Measurements from ENCODE around the gene CDKN2AIPNL. TPM values are rescaled to one million over a fixed set of nuclear protein-coding genes. Genes with fewer than 3 reads are reported as not detected.

The CDKN2AIPNL gene
- total RNA-seq, 1 experiment from 2014 or later: 38.2 TPM

GRCh38 chr5:134430001-134430569 lies 18.4 kb upstream of the CDKN2AIPNL start:
- DNase-seq (no peak), ATAC-seq (no peak)
- no peak overlapping the region for H3K4me2 ChIP-seq (ENCODE audit: low read length)
- H2AFZ ChIP-seq (ENCODE audit: low read length): no peak overlapping the region
- no peaks in the 10 kb centered on the region for H3K9me3 ChIP-seq (ENCODE audit: low read length)
- no peaks in the 10 kb centered on the region for H3F3A ChIP-seq (ENCODE audit: low read length, unreplicated experiment)
- no peaks in the 10 kb centered on the region for H3K9me2 ChIP-seq (replicated peaks; ENCODE audit: low read length)
- H3K27me3 ChIP-seq (ENCODE audit: low read length): no peaks in the 10 kb centered on the region
- H3K9ac ChIP-seq (ENCODE audit: low read length): no peak overlapping the region
- H3K4me1 ChIP-seq (ENCODE audit: insufficient read depth, low read length): peaks cover 2% of the 10 kb centered on the region
- H3K79me2 ChIP-seq (ENCODE audit: low read length): no peaks in the 10 kb centered on the region
- H3K4me3 ChIP-seq (ENCODE audit: low read length): no peak overlapping the region
- H3K27ac ChIP-seq (ENCODE audit: low read length): no peak overlapping the region
- TF ChIP-seq EZH2 (IDR thresholded peaks at IDR 0.05; ENCODE audit: low read length, unreplicated experiment) (no peak), CTCF (conservative IDR thresholded peaks at IDR 0.05; ENCODE audit: low read depth, low read length) (no peak), EZH2phosphoT487 (IDR thresholded peaks at IDR 0.05; ENCODE audit: borderline replicate concordance, low read length) (no peak)
- ChIA-PET POLR2A (ENCODE audit: unreplicated experiment) (no interaction called here), CTCF (no interaction called here)
- H3K36me3 ChIP-seq (ENCODE audit: low read depth, low read length): no peaks in the 10 kb centered on the region
- no peaks in the 10 kb centered on the region for H4K20me1 ChIP-seq (ENCODE audit: low read length)
- intact Hi-C loops (cut with micrococcal nuclease): no loop called here
- no TSS peak for BruUV-seq (replicated peaks)

GRCh38 chr5:134427540-134428041 lies 15.9 kb upstream of the CDKN2AIPNL start:
- Histone ChIP-seq H3K36me3 (ENCODE audit: low read depth, low read length) (no peaks in the 10 kb centered on the region), H3K4me1 (ENCODE audit: insufficient read depth, low read length) (no peaks in the 10 kb centered on the region), H3K4me3 (ENCODE audit: low read length) (no peak overlapping the region), H2AFZ (ENCODE audit: low read length) (no peak overlapping the region), H3K27me3 (ENCODE audit: low read length) (no peaks in the 10 kb centered on the region), H3K9me2 (replicated peaks; ENCODE audit: low read length) (no peaks in the 10 kb centered on the region), H3F3A (ENCODE audit: low read length, unreplicated experiment) (no peaks in the 10 kb centered on the region), H3K9ac (ENCODE audit: low read length) (no peak overlapping the region), H3K9me3 (ENCODE audit: low read length) (no peaks in the 10 kb centered on the region), H3K4me2 (ENCODE audit: low read length) (no peak overlapping the region), H4K20me1 (ENCODE audit: low read length) (no peaks in the 10 kb centered on the region), H3K27ac (ENCODE audit: low read length) (no peak overlapping the region), H3K79me2 (ENCODE audit: low read length) (no peaks in the 10 kb centered on the region)
- TF ChIP-seq CTCF (conservative IDR thresholded peaks at IDR 0.05; ENCODE audit: low read depth, low read length): no peak
- TF ChIP-seq EZH2phosphoT487 (IDR thresholded peaks at IDR 0.05; ENCODE audit: borderline replicate concordance, low read length): no peak
- no peak for TF ChIP-seq EZH2 (IDR thresholded peaks at IDR 0.05; ENCODE audit: low read length, unreplicated experiment)
- CTCF ChIA-PET: no interaction called here
- POLR2A ChIA-PET (ENCODE audit: unreplicated experiment): no interaction called here
- BruUV-seq (replicated peaks): no TSS peak
- intact Hi-C loops (cut with micrococcal nuclease): no loop called here
- DNase-seq: no peak
- no peak for ATAC-seq

GRCh38 chr5:134426361-134426760 lies 14.7 kb upstream of the CDKN2AIPNL start:
- Histone ChIP-seq H2AFZ (ENCODE audit: low read length) (no peak overlapping the region), H3K9me3 (ENCODE audit: low read length) (no peaks in the 10 kb centered on the region), H3K9me2 (replicated peaks; ENCODE audit: low read length) (no peaks in the 10 kb centered on the region), H3K9ac (ENCODE audit: low read length) (no peak overlapping the region), H3F3A (ENCODE audit: low read length, unreplicated experiment) (no peaks in the 10 kb centered on the region), H3K4me1 (ENCODE audit: insufficient read depth, low read length) (no peaks in the 10 kb centered on the region), H3K4me2 (ENCODE audit: low read length) (no peak overlapping the region), H3K27me3 (ENCODE audit: low read length) (no peaks in the 10 kb centered on the region), H4K20me1 (ENCODE audit: low read length) (no peaks in the 10 kb centered on the region), H3K4me3 (ENCODE audit: low read length) (no peak overlapping the region), H3K79me2 (ENCODE audit: low read length) (no peaks in the 10 kb centered on the region), H3K36me3 (ENCODE audit: low read depth, low read length) (no peaks in the 10 kb centered on the region), H3K27ac (ENCODE audit: low read length) (no peak overlapping the region)
- no TSS peak for BruUV-seq (replicated peaks)
- TF ChIP-seq EZH2 (IDR thresholded peaks at IDR 0.05; ENCODE audit: low read length, unreplicated experiment): no peak
- no peak for TF ChIP-seq EZH2phosphoT487 (IDR thresholded peaks at IDR 0.05; ENCODE audit: borderline replicate concordance, low read length)
- no peak for TF ChIP-seq CTCF (conservative IDR thresholded peaks at IDR 0.05; ENCODE audit: low read depth, low read length)
- ATAC-seq (no peak), DNase-seq (no peak)
- CTCF ChIA-PET: no interaction called here
- intact Hi-C loops (cut with micrococcal nuclease): no loop called here
- POLR2A ChIA-PET (ENCODE audit: unreplicated experiment): no interaction called here

All from PC-3 (cell line).